HL-60/S4 (cell line): ENCODE data around the gene SLC52A3.

ENCODE experiments used
- in situ Hi-C: fragments of 300-500 bp; cut with MboI; formaldehyde crosslinking; loops from 2 replicates; pipeline ENCODE4 v1.14.3; 2022; ENCODE audit warnings: low sequenced_read_pairs

SLC52A3 gene

DNA sequence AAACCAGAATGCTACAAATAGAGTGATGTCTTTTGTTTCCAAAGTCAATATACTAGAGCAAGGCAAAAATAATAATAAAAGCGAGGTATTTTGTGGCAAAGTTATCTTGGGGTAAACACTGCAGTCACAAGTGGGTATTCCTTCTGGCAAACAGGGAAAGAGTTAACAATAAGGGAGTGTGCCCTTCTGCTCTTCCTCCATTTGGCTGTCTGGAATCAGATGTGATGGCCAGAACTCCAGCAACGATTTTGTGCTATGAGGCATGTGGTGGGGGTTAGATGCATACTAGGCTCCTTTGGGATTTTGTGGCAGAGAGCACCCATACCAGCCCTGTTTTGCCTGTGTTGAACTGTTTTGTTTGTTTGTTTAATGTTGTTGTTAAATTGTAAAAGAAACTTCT lies 2.4 kb upstream of the SLC52A3 start:
- in situ Hi-C loops = no loop called here

DNA sequence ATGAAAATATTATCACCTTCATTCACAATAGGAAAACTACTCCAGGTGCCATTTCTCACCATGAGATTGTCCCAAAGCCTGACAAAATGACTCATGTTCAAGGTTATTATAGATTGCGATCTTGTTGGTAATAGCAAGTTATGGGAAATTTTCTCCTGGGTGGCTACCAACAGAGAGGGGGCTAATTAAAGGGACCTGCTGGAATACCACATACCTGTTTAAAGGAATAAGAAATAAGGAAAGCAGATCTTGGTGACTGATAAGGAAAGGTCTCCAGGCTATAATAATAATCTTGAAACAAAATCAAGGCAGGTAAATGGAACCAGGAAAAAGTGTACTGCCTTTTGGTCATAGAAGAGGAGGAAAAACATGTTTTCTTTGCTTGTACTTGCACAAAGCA lies 1.4 kb downstream of the SLC52A3 start:
- in situ Hi-C loops = no loop called here

DNA sequence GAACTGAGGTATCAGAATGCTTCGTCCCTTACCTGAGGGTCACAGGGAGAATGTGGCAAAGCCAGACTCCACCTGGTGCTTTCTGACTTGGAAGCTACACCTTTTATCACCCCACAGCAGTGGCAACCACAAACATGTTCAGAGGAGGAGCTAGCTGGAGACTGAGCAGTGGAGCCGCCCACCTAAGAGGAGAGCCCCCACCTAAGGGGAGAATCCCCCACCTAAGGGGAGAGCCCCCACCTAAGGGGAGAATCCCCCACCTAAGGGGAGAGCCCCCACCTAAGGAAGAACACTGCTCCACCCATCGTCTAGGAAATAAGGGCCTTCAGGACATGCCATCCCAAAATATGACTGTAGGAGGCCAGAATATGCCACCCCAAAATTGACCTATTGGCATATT lies 4.0 kb downstream of the SLC52A3 start:
- in situ Hi-C loops = no loop called here

DNA sequence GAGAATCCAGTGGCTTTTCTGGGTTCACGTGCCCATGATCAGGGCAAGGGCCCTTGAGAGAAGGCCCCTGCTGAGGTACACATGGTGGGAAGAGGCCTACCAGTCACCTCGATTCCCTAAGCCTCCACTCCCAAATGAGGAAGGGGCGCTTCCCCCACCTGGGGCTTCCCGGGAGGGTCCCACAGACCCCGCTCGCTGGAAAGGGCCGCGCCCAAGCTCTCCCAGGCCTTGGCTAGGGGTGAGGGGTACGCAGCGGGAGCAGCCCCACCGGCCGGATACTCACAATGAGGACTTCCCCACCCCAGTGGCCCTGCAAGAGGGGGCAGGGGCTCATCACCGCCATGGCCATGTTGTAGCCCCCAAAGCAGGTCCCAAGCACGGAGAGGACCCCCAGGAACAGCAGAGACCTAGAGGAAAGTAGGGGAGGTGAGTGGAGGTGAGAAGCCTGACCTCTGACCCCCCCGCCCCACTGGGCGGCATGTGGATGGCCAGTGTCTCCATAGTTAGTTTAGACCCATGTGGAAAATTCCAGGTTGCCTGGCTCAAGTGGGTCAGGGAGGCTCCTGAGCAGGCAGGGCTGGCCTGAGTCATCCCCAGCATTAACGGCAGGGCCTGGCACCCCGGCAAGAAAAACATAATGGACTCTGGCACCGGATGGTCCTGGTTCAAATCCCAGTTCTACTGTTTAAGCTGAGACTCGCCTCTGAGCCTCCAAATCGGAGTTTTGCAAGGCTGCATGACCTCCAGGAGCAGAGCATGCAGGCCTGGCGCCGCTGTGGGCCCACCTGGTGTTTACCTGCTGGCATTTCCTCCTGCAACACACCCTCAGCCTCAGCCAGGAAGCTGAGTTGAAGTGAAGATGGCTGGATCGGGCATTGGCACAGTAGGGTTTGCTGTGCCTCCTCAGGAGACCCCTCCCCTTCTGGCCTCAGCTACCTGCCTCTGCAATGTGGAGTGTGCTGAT lies 6.6 kb downstream of the SLC52A3 start:
- in situ Hi-C loops = no loop called here

DNA sequence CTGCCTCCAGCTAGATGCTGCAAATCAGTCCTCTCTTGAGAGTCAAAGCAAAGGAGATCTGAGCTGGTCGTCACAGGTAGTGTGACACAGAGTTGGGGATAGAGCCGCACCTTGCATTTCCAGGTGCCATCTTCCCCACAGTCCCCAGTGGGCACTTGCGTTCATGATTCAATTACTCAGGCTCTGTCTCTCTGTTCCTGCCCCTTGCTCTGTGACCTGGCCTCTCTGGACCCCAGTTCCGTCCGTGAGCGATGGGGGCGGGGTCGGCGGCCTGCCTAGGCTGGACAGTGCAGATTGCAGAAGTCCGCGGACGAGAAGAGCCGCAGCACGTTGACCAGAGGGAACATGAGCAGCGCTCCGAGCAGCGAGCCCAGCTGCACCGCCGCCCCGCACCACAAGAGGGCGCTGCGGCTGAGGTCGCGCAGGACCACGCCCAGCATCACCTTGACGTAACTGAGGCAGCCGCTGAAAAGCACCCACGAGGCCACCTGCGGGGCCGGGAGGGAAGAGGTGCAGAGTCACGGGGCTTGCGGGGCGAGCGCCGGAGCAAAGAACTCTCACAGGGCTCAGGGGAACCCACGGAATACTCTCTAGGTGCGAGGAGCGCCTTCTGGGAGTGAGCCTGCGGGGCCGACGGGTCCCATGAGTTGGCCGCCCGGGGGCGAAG lies 7.4 kb downstream of the SLC52A3 start:
- in situ Hi-C loops = no loop called here

DNA sequence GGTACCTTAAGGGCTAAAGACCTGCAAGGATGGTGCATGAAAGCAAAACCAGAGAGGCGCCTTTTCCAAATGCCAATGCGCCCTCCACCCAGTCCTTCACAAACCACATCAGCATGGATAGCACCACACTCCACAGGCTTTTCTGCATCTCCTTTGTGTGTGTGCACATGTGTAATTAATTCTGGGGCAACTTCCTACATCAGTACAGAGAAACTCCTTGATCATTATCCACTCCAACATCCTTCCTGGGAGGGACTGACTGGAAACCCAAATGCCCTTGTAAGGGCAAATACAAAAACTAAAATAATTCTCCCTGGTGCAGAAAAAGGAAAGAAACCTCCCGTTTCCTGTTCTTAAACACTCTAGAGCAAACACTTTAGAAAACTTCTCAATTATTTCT lies 10.8 kb downstream of the SLC52A3 start:
- in situ Hi-C loops = no loop called here

DNA sequence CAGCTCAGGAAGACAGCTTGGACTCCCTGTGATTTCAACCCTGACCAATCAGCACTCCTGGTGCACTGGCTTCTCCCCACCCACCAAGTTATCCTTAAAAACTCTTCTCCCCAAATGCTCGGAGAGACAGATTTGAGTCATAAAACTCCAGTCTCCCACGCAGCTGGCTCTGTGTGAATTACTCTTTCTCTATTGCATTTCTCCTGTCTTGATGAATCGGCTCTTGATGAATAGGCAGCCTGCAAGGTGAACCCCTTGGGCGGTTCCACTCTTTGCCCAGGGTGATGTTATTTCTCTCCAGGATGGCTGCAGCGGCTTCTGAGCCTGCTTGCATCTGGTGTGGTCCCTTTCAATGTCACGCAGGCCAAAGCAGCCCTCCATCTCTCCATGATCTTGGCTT lies 12.4 kb downstream of the SLC52A3 start:
- in situ Hi-C loops = no loop called here

DNA sequence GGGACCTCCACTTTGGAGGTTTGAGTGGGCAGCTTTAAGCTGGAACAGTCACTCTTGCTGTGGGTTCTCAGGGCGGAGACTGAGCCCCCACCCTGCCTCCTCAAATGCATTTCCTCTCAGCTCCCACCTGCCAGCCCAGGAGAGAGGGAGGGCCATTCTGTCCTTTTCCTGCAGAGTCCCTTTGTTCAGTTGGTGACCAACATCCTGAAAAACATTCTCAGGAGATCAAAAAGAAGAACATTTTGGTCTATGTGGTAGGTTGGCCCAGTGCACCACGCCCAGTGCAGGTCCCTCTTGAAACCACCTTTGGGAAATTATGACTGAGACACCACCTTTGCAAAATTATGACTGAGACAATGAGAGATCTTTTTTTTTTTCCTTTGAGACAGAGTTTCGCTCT lies 13.4 kb downstream of the SLC52A3 start:
- in situ Hi-C loops = no loop called here

DNA sequence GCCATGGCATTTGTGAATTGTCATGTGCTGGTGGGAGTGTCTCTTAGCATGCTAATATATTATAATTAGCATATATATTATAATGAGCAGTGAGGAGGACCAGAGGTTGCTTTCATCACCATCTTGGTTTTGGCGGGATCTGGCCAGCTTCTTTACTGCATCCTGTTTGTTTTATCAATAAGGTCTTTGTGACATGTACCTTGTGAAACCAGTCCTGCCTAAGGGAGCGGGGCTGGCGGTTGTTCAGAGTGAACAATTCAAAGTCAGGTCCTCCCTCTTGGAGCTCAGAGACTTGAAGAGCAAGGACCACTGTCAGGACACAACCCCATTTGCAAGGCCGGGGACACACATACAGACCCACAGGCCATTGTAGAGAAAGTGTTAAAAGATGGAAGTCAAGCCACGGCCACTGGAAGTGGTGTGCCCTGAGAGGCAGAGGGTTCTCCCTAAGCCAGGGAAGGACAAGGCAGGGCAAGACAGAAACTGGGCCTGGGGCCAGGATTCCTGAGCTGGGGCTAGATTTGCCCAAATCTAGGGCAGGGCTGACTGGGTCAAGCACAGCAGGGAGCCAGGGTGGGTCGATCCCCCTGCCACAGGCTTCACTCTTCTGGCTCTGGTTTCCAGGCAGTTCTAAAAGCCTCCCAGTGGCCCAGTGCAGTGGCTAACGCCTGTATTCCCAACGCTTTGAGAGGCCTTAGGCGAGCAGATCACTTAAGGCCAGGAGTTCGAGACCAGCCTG lies 14.2 kb downstream of the SLC52A3 start:
- in situ Hi-C loops = no loop called here

DNA sequence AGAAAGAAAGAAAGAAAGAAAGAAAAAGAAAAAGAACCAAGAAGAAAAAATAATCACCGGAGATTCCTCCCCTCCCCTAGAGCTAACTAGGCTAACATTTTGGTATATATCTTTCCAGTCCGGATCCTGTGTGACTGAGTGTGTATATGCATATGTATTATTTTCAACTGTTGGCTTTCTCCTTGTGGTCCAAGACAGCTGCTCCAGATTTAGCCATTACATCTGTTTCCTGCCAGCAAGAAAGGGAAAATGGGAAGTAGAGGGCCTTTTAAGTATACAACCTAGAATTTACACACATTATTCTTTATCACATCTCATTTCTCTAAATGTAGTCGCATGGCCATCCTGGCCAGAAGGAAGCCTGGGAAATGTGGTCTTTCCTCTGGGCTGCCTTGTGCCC lies 15.2 kb downstream of the SLC52A3 start:
- in situ Hi-C loops = no loop called here

DNA sequence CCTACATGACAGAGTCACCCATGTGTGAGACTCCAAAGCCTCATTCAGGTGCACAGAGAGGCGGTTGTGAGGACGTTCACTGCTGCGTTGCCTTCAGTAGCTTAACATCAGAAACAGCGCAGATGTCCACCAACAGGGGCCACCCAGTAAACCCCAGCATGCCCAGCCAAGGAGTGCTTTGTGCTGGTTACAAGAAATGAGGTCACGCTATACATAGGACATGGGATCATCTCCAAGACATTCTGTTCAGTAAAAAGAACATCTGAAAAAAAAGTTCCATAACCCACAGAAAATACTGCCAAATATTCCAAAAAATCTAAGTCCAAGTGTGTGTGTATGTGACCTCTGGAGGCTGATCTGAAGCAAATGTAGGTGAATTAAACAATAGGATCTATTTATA lies 16.0 kb downstream of the SLC52A3 start:
- in situ Hi-C loops = no loop called here

DNA sequence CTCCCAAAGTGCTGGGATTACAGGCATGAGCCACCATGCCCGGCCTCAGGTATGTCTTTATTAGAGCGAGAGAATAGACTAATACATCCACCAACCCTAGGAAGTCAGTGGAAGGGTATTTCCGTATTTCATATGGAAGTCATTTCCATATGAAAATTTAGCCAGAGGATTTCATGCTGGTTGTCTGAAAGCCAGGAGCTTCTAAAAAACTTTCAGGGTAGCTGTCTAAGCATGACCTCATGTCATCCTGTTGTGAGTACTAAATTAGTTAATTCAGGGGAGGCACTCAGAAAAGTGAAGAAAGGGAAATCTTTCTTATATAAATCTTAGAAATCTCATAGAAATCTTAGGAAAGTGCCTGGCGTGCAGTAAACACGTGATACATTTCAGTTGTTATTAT lies 16.5 kb downstream of the SLC52A3 start:
- in situ Hi-C loops = no loop called here

DNA sequence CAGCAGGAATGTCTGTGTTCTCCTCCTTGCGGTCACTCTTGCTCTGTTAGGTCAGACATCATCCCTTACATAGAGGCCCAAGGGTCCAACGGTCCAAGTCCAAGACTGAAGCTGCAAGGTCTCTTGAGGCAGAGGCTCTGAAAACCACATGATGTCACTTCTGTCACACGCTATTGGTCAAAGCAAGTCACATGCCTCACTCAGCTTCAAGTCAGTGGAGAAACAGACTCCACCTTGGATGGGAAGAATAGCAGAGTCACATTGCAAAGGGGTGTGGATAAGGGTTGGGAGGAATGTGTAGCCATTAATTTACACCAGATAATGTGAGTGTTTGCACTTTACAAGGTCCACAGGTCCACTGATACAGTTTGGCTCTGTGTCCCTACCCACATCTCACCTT lies 17.5 kb downstream of the SLC52A3 start:
- in situ Hi-C loops = no loop called here

DNA sequence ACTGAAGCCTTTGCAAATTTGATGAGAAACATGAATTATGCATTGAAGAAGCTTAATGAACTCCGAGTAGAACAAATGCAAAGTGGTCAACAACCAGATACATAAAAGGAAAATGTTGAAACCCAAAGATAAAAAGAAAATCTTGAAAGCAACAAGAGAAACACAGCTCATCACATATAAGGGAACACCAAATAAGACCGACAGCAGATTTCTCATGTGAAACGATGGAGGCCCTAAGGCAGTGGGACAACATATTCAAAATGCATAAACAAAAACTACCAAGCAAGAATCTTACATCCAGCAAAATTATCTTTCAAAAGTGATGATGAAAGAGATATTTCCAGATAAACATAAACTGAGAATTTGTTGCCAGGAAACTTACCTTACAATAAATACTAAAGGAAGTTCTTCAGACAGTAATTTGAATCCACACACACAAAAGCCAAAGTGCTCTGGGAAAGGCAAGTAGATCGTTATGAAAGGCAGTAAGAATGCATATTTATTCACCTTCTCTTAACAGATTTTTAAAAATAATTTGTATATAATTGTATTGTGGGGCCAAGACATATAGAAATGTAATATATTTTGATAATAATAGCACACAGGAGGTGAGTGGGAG lies 22.5 kb downstream of the SLC52A3 start:
- in situ Hi-C loops = no loop called here

DNA sequence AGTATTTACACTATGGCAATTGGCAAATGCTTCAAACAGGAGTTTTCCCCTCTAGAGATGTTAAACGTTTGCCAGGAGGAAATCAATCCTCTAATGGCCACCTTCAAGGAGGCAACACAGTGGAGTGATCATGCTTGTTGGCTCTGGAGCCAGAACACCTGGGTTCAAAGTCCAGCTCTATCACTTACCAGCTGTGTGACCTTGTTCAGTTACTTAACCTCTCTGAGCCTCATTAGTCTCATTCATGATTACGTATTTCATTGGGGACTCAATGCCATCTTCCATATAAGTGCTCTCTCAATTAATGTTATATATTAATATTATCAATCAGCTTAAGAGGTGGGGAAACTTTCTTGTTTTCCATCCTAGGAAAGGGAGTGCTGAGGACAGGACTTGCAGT lies 26.1 kb downstream of the SLC52A3 start:
- in situ Hi-C loops = no loop called here

DNA sequence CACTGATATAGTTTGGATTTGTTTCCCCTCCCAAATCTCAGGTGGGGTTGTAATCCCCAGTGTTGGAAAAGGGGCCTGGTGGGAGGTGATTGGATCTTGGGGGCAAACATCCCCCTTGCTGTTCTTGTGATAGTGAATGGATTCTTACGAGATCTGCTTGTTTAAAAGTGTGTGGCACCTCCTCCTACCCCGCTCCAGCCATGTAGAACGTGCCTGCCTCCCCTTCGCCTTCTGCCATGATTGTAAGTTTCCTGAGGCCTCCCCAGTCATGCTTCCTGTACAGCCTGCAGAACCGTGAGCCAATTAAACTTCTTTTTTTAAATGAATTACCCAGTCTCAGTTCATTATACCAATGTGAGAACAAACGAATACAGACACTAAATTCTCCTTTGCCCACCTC lies 26.7 kb downstream of the SLC52A3 start:
- in situ Hi-C loops = no loop called here

DNA sequence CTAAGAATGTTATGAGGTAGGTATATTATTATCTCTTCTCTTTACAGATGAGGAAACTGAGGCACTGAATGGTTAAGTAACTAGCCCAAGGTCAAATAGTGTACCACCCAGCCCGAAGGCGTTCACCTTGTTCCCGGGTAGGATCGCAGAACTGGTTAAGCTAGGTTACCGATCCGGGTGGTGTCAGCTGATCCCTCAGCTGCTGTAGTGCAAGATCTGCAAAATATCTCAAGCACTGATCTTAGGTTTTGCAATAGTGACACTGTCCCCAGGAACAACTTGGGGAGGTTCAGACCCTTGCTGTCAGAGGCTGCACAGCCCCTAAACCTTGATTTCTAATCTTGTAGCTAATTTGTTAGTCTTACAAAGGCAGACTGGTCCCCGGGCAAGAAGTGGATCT lies 28.1 kb downstream of the SLC52A3 start:
- in situ Hi-C loops = no loop called here

DNA sequence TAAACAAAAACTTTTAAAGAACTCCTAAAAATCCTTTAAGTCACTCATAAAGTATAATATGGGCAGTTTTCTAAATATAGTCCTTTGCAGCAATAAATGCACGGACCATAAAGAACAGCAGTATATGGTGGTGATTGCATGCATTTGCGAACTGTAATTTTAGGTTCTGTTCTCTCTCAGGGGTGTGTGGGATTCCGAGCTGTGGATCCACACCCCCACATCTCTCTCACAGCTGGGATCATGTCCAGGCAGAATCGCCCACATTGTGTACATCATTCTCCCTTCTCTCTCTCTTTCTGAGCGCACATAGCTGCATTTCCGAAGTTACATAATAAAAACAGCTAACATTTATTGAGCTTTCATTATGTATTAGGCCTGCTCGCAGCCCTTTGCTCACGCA lies 28.6 kb downstream of the SLC52A3 start:
- in situ Hi-C loops = loop anchor here (5.0 to 10.0 kb wide), 2 partner anchors 177 to 385 kb away; no protein-coding TSS in a partner anchor

DNA sequence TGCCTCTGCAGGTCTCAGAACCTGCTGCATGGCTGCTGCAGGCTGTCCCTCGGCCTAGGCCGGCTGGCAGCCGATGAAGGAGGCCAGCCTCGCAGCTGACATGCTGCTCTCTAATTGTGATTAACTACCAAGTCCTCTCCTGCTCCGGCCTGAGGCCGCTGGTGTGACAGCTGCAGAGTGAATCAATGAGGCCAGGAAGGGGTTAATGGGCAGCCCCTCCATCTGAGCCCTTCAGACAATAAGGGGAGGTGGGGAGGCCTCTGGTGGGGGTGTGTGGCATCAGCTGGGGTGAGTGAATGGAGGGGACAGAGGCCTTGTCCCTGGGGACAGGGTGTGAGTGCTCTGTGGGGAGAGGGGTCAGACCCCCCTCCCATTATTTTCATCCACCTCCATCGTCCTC lies 34.4 kb downstream of the SLC52A3 start:
- in situ Hi-C loops = loop anchor here (10.0 kb wide), 1 partner anchor 379 kb away; no protein-coding TSS in a partner anchor

DNA sequence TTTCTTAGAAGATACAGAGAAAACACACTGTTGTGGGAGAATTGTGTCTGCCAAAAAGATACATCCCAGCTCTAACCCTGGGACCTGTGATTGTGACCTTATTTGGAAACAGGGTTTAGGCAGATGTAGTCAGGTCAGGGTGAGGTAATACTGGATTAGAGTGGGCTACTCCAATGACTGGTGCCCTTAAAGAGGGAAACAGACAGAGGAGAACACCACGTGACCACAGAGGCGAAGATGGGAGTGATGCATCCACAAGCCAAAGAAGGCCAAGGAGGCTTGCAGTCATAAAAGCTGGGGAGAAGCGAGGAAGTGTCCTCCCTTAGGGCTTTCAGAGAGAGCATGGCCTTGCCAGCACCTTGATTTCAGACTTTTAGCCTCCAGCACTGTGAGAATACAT lies 35.6 kb downstream of the SLC52A3 start:
- in situ Hi-C loops = loop anchor here (10.0 kb wide), 1 partner anchor 378 kb away; no protein-coding TSS in a partner anchor
